ENCODE results near the gene HYAL3. TPM values are rescaled to one million over a fixed set of nuclear protein-coding genes. Genes with fewer than 3 reads are reported as not detected.

HYAL3 gene
- total RNA-seq, 2 experiments from 2014 or later = 3.0 to 3.2 TPM

GRCh38 chr3:50296721-50297383 lies 2.4 kb downstream of the HYAL3 start:
- no peak overlapping the region for H3K4me3 ChIP-seq (ENCODE audit: low read length)
- ChIA-PET CTCF (no interaction called here), POLR2A (interaction anchor here (1.2 to 3.4 kb wide), 2 partner anchors 40 to 54 kb away, joined by 6 to 42 read pairs; partner anchors contain the start of genes CYB561D2 and NPRL2)
- intact Hi-C loops (cut with DNase I, micrococcal nuclease) = loop anchor here (5.0 kb wide), 2 partner anchors 40 to 885 kb away; partner anchors contain the start of genes RHOA (in 1 of the 2) and TCTA (in 1 of the 2)
- peak overlapping the region; percentile 83 for H3K4me3 Mint-ChIP-seq
- H3K27me3 Mint-ChIP-seq = no peaks in the 10 kb centered on the region
- peak in 1 of 14 experiments; percentile 42 for DNase-seq
- no peaks in the 10 kb centered on the region for H3K27me3 ChIP-seq (ENCODE audit: control insufficient read depth in 1 of 2, insufficient read depth in 2 of 2, low read length in 2 of 2)
- peaks cover 39% of the 10 kb centered on the region for H3K4me1 ChIP-seq (ENCODE audit: insufficient read depth, low read length)
- H3K27ac ChIP-seq (ENCODE audit: low read depth in 1 of 2, low read length in 2 of 2) = no peak overlapping the region
- TF ChIP-seq CTCF (IDR thresholded peaks at IDR 0.05) = no peak
- ATAC-seq (ENCODE audit: poor library complexity) = no peak
- H3K27ac Mint-ChIP-seq = peak overlapping the region; percentile 99
- peaks cover 12% of the 10 kb centered on the region for H3K36me3 Mint-ChIP-seq (ENCODE audit: low read depth)
- H3K36me3 ChIP-seq (ENCODE audit: insufficient read depth, low read length) = no peaks in the 10 kb centered on the region
- no peaks in the 10 kb centered on the region for H3K9me3 ChIP-seq (ENCODE audit: control insufficient read depth in 1 of 2, insufficient read depth in 1 of 2, low read length in 2 of 2)
- H3K4me1 Mint-ChIP-seq (ENCODE audit: low read depth) = peaks cover 43% of the 10 kb centered on the region
- H3K9me3 Mint-ChIP-seq = no peaks in the 10 kb centered on the region

- H3K27ac Mint-ChIP-seq = no peak overlapping the region
- TF ChIP-seq CTCF (IDR thresholded peaks at IDR 0.05) = no peak
- no peaks in the 10 kb centered on the region for H3K9me3 ChIP-seq (ENCODE audit: control insufficient read depth in 1 of 2, insufficient read depth in 1 of 2, low read length in 2 of 2)
- POLR2A ChIA-PET = interaction anchor here (0.6 to 1.2 kb wide), 2 partner anchors 41 to 1014 kb away, joined by 3 to 6 read pairs; no protein-coding TSS in a partner anchor
- H3K4me3 ChIP-seq (ENCODE audit: low read length) = no peak overlapping the region
- peaks cover 17% of the 10 kb centered on the region for H3K36me3 Mint-ChIP-seq (ENCODE audit: low read depth)
- H3K4me1 Mint-ChIP-seq (ENCODE audit: low read depth) = peaks cover 49% of the 10 kb centered on the region
- H3K27ac ChIP-seq (ENCODE audit: low read depth in 1 of 2, low read length in 2 of 2) = no peak overlapping the region
- no peaks in the 10 kb centered on the region for H3K27me3 ChIP-seq (ENCODE audit: control insufficient read depth in 1 of 2, insufficient read depth in 2 of 2, low read length in 2 of 2)
- DNase-seq = peak in 1 of 14 experiments; percentile 34
- no peaks in the 10 kb centered on the region for H3K9me3 Mint-ChIP-seq
- no peaks in the 10 kb centered on the region for H3K36me3 ChIP-seq (ENCODE audit: insufficient read depth, low read length)
- H3K4me1 ChIP-seq (ENCODE audit: insufficient read depth, low read length) = peaks cover 50% of the 10 kb centered on the region
- no peaks in the 10 kb centered on the region for H3K27me3 Mint-ChIP-seq
- ATAC-seq (ENCODE audit: poor library complexity) = no peak
- intact Hi-C loops (cut with DNase I, micrococcal nuclease) = loop anchor here (5.0 kb wide), 2 partner anchors 42 to 883 kb away; partner anchors contain the start of genes RHOA (in 1 of the 2) and TCTA (in 1 of the 2)
- CTCF ChIA-PET = no interaction called here
- H3K4me3 Mint-ChIP-seq = peak overlapping the region; percentile 27
These were observed 3.4 kb downstream of the HYAL3 start for GRCh38 chr3:50295553-50296431.
